SK-N-SH (cell line): ENCODE results near the gene CRPPA. TPM values are rescaled to one million over a fixed set of nuclear protein-coding genes. Genes with fewer than 3 reads are reported as not detected.

Experiments
- CTCF ChIA-PET: fragments of 300-600, 350-600 bp; formaldehyde crosslinking; extraction: SDS; loops from one replicate; lab custom pipeline; 2021; lab: Yijun Ruan, JAX
- POLR2A ChIA-PET: fragments of 350-600 bp; sonication (Branson Sonifier 250); formaldehyde crosslinking; extraction: SDS; loops from one replicate; lab custom pipeline; 2020; ENCODE audit warnings: antibody characterized with exemption, inconsistent platforms; lab: Yijun Ruan, JAX
- DNase-seq: peaks from one replicate; pipeline ENCODE4 v3.0.0; 2012
- H2AFZ ChIP-seq: fragments of 200-600 bp; sonication (generic); 2 replicates; pipeline ENCODE4 v1.8.1; 2016; ENCODE audit warnings: antibody characterized with exemption, mild to moderate bottlenecking, low read depth
- H3F3A ChIP-seq: fragments of 200-600 bp; sonication (generic); replicated peaks from 2 replicates; pipeline ENCODE3; 2016; ENCODE audit warnings: antibody characterized with exemption, mild to moderate bottlenecking; ENCODE audit not compliant: insufficient read depth
- H3K27ac ChIP-seq, 2 experiments: fragments of 200-500 bp in 1 of 2; fragments of 200-600 bp in 1 of 2; sonication (Bioruptor generic) in 1 of 2; sonication (generic), shearing (Covaris generic) in 1 of 2; 2 replicates each; pipeline versions ENCODE4 v1.5.1 to v1.6.1; 2014 to 2016; ENCODE audit warnings: low read depth in 2 of 2, inconsistent platforms in 1 of 2, low read length in 1 of 2, mild to moderate bottlenecking in 1 of 2, mixed read lengths in 1 of 2
- H3K27me3 ChIP-seq: fragments of 200-600 bp; sonication (generic), shearing (Covaris generic); 2 replicates; pipeline ENCODE4 v1.6.1; 2016; ENCODE audit warnings: mixed run types; ENCODE audit not compliant: insufficient read depth
- H3K36me3 ChIP-seq, 2 experiments: fragments of 200-500 bp in 1 of 2; fragments of 200-600 bp in 1 of 2; sonication (Bioruptor generic) in 1 of 2; sonication (generic) in 1 of 2; replicated peaks in 1 of 2; 2 replicates each; pipeline versions ENCODE3 to v1.5.1; 2014 to 2016; ENCODE audit warnings: low read length in 1 of 2, mild to moderate bottlenecking in 1 of 2; ENCODE audit not compliant: insufficient read depth in 2 of 2, control insufficient read depth in 1 of 2
- H3K4me1 ChIP-seq, 2 experiments: fragments of 200-500 bp in 1 of 2; fragments of 200-600 bp in 1 of 2; sonication (Bioruptor generic) in 1 of 2; sonication (generic), shearing (Covaris generic) in 1 of 2; 2 replicates each; pipeline versions ENCODE4 v1.5.1 to v1.6.1; 2014 to 2016; ENCODE audit warnings: low read depth in 1 of 2, low read length in 1 of 2, mixed run types in 1 of 2; ENCODE audit not compliant: insufficient read depth in 2 of 2, control insufficient read depth in 1 of 2
- H3K4me2 ChIP-seq: fragments of 200-600 bp; sonication (generic), shearing (Covaris generic); 2 replicates; pipeline ENCODE4 v1.6.1; 2017; ENCODE audit warnings: mixed run types
- H3K4me3 ChIP-seq, 2 experiments: fragments of 200-500 bp in 1 of 2; fragments of 200-600 bp in 1 of 2; sonication (Bioruptor generic) in 1 of 2; sonication (generic), shearing (Covaris generic) in 1 of 2; 2 replicates each; pipeline versions ENCODE4 v1.5.1 to v1.8.1; 2014 to 2016; ENCODE audit warnings: low read depth in 2 of 2, inconsistent platforms in 1 of 2, low read length in 1 of 2, mild to moderate bottlenecking in 1 of 2, mixed read lengths in 1 of 2, moderate library complexity in 1 of 2
- H3K79me2 ChIP-seq: fragments of 200-600 bp; sonication (generic); 2 replicates; pipeline ENCODE4 v1.8.1; 2017; ENCODE audit warnings: mild to moderate bottlenecking; ENCODE audit not compliant: insufficient read depth
- H3K9ac ChIP-seq: fragments of 200-600 bp; sonication (generic); 2 replicates; pipeline ENCODE4 v1.6.1; 2017; ENCODE audit warnings: mixed run types
- H3K9me2 ChIP-seq: fragments of 200-600 bp; sonication (generic); 2 replicates; pipeline ENCODE4 v1.6.1; 2017; ENCODE audit warnings: mixed run types
- H3K9me3 ChIP-seq: fragments of 200-600 bp; sonication (generic); 2 replicates; pipeline ENCODE4 v1.6.1; 2017; ENCODE audit warnings: mixed run types, mild to moderate bottlenecking, moderate library complexity
- H4K20me1 ChIP-seq: fragments of 200-600 bp; sonication (generic); 2 replicates; pipeline ENCODE4 v1.6.1; 2017; ENCODE audit warnings: mild to moderate bottlenecking, mixed run types; ENCODE audit not compliant: insufficient read depth
- CHD2 ChIP-seq: fragments of 150-350 bp; IDR thresholded peaks from 2 replicates; pipeline ENCODE4 v1.6.1; 2018; ENCODE audit warnings: low read length; ENCODE audit not compliant: partially characterized antibody
- FOSL2 ChIP-seq: IDR thresholded peaks from 2 replicates; pipeline ENCODE4 v1.4.0; 2012; ENCODE audit warnings: low read depth, mild to moderate bottlenecking, moderate library complexity, borderline replicate concordance
- FOXJ3 ChIP-seq: sonication (generic); formaldehyde crosslinking; IDR thresholded peaks from 2 replicates; pipeline ENCODE4 v1.5.1; 2020; ENCODE audit warnings: mild to moderate bottlenecking, missing genetic modification reagents
- FOXM1 ChIP-seq: IDR thresholded peaks from 2 replicates; pipeline ENCODE4 v1.4.0; 2012; ENCODE audit warnings: low read depth, mild to moderate bottlenecking
- GABPA ChIP-seq: IDR thresholded peaks from 2 replicates; pipeline ENCODE4 v1.4.0; 2012; ENCODE audit warnings: low read depth, mild to moderate bottlenecking
- JUND ChIP-seq: IDR thresholded peaks from 2 replicates; pipeline ENCODE4 v1.4.0; 2012
- MEF2A ChIP-seq: IDR thresholded peaks from 2 replicates; pipeline ENCODE4 v1.4.0; 2012; ENCODE audit warnings: low read depth, borderline replicate concordance
- MXI1 ChIP-seq: IDR thresholded peaks from 2 replicates; pipeline ENCODE4 v1.6.1; 2012; ENCODE audit warnings: mild to moderate bottlenecking, low read depth, low read length, improper control_type of control experiment
- NFIC ChIP-seq: IDR thresholded peaks from 2 replicates; pipeline ENCODE4 v1.4.0; 2012; ENCODE audit warnings: borderline replicate concordance
- NRF1 ChIP-seq: IDR thresholded peaks from 2 replicates; pipeline ENCODE4 v1.6.1; 2012; ENCODE audit warnings: low read depth, mild to moderate bottlenecking, low read length
- RCOR1 ChIP-seq: fragments of 150-350 bp; IDR thresholded peaks from 2 replicates; pipeline ENCODE4 v1.6.1; 2017; ENCODE audit warnings: antibody characterized with exemption, low read length
- RFX5 ChIP-seq: IDR thresholded peaks from 2 replicates; pipeline ENCODE4 v1.6.1; 2012; ENCODE audit warnings: mild to moderate bottlenecking, improper control_type of control experiment, low read length
- RXRA ChIP-seq: IDR thresholded peaks from 2 replicates; pipeline ENCODE4 v1.4.0; 2012; ENCODE audit warnings: low read depth, mild to moderate bottlenecking, borderline replicate concordance
- SIN3A ChIP-seq: IDR thresholded peaks from 2 replicates; pipeline ENCODE4 v1.6.1; 2012; ENCODE audit warnings: low read depth, mild to moderate bottlenecking, low read length, moderate library complexity, borderline replicate concordance
- TCF12 ChIP-seq: IDR thresholded peaks from 2 replicates; pipeline ENCODE4 v1.4.0; 2012
- TEAD4 ChIP-seq: IDR thresholded peaks from 2 replicates; pipeline ENCODE4 v1.4.0; 2012; ENCODE audit warnings: mild to moderate bottlenecking, borderline replicate concordance; ENCODE audit not compliant: insufficient read depth
- polyA plus RNA-seq, 3 experiments: library from polyadenylated mRNA; depleted of rRNA; stranded (reverse); fragments of >200 nt; gene quantifications; 2 replicates each; pipeline ENCODE4 v1.2.3, GENCODE V29; 2012
- TF ChIP-seq, protein P1 (sequence below): fragments of 150-350 bp; IDR thresholded peaks from 2 replicates; pipeline ENCODE4 v1.6.1; 2016; ENCODE audit warnings: mild to moderate bottlenecking, low read depth, low read length
- TF ChIP-seq, protein P2 (sequence below): fragments of 150-350 bp; IDR thresholded peaks from 2 replicates; pipeline ENCODE4 v1.6.1; 2017; ENCODE audit warnings: antibody characterized with exemption, low read length, low read depth, borderline replicate concordance
- TF ChIP-seq, protein P3 (sequence below): IDR thresholded peaks from 2 replicates; pipeline ENCODE4 v1.6.1; 2012; ENCODE audit warnings: mild to moderate bottlenecking, low read depth, low read length, moderate library complexity
- TF ChIP-seq, protein P4 (sequence below): IDR thresholded peaks from 2 replicates; pipeline ENCODE4; 2012

The CRPPA gene
- polyA plus RNA-seq, 1 of the 3 experiments (the other 2 are of a cell fraction), result 0.15 TPM

DNA sequence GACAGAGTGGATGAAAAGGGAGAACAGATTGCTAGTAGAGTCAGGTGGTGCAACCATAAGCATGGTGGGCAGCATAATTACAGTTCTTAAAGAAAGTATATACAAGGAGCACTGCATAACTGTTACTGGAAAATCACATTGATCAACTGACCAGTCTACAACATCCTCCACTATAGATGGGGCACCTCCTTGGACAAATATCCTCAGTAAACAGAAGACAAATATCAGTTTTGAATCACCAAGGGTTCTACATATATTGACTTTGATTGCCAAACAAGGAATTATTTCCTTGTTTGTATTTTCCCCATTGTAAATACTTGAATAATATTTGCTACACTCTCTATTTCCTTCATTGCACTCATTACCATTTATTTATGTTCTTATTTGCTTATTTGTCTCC lies 17.6 kb upstream of the CRPPA start:
- TF ChIP-seq JUND, result no peak
- no peak for TF ChIP-seq RCOR1
- no peak for TF ChIP-seq RFX5
- no peak for TF ChIP-seq MXI1
- TF ChIP-seq, protein P1, sequence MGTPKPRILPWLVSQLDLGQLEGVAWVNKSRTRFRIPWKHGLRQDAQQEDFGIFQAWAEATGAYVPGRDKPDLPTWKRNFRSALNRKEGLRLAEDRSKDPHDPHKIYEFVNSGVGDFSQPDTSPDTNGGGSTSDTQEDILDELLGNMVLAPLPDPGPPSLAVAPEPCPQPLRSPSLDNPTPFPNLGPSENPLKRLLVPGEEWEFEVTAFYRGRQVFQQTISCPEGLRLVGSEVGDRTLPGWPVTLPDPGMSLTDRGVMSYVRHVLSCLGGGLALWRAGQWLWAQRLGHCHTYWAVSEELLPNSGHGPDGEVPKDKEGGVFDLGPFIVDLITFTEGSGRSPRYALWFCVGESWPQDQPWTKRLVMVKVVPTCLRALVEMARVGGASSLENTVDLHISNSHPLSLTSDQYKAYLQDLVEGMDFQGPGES, result no peak
- TF ChIP-seq NRF1, result no peak
- no peak for TF ChIP-seq FOSL2
- no peak for TF ChIP-seq MEF2A
- TF ChIP-seq, protein P2, sequence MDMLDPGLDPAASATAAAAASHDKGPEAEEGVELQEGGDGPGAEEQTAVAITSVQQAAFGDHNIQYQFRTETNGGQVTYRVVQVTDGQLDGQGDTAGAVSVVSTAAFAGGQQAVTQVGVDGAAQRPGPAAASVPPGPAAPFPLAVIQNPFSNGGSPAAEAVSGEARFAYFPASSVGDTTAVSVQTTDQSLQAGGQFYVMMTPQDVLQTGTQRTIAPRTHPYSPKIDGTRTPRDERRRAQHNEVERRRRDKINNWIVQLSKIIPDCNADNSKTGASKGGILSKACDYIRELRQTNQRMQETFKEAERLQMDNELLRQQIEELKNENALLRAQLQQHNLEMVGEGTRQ, result no peak
- no peak for TF ChIP-seq TCF12
- TF ChIP-seq, protein P3, sequence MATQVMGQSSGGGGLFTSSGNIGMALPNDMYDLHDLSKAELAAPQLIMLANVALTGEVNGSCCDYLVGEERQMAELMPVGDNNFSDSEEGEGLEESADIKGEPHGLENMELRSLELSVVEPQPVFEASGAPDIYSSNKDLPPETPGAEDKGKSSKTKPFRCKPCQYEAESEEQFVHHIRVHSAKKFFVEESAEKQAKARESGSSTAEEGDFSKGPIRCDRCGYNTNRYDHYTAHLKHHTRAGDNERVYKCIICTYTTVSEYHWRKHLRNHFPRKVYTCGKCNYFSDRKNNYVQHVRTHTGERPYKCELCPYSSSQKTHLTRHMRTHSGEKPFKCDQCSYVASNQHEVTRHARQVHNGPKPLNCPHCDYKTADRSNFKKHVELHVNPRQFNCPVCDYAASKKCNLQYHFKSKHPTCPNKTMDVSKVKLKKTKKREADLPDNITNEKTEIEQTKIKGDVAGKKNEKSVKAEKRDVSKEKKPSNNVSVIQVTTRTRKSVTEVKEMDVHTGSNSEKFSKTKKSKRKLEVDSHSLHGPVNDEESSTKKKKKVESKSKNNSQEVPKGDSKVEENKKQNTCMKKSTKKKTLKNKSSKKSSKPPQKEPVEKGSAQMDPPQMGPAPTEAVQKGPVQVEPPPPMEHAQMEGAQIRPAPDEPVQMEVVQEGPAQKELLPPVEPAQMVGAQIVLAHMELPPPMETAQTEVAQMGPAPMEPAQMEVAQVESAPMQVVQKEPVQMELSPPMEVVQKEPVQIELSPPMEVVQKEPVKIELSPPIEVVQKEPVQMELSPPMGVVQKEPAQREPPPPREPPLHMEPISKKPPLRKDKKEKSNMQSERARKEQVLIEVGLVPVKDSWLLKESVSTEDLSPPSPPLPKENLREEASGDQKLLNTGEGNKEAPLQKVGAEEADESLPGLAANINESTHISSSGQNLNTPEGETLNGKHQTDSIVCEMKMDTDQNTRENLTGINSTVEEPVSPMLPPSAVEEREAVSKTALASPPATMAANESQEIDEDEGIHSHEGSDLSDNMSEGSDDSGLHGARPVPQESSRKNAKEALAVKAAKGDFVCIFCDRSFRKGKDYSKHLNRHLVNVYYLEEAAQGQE, result no peak
- TF ChIP-seq RXRA, result no peak
- no peak for TF ChIP-seq GABPA
- no peak for TF ChIP-seq CHD2
- no peak for TF ChIP-seq FOXJ3 (CRISPR knock-in tag)
- no peak for TF ChIP-seq TEAD4
- TF ChIP-seq NFIC, result no peak
- TF ChIP-seq, protein P4, sequence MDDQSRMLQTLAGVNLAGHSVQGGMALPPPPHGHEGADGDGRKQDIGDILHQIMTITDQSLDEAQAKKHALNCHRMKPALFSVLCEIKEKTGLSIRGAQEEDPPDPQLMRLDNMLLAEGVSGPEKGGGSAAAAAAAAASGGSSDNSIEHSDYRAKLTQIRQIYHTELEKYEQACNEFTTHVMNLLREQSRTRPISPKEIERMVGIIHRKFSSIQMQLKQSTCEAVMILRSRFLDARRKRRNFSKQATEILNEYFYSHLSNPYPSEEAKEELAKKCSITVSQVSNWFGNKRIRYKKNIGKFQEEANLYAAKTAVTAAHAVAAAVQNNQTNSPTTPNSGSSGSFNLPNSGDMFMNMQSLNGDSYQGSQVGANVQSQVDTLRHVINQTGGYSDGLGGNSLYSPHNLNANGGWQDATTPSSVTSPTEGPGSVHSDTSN, result no peak
- no peak for TF ChIP-seq FOXM1
- TF ChIP-seq SIN3A, result no peak
- DNase-seq, result no peak
- Histone ChIP-seq H3K4me1 (no peaks in the 10 kb centered on the region), H3K4me2 (no peak overlapping the region), H2AFZ (no peak overlapping the region), H3K9me3 (no peaks in the 10 kb centered on the region), H3K4me3 (no peak overlapping the region), H3K27ac (no peak overlapping the region), H3K79me2 (no peaks in the 10 kb centered on the region), H3K36me3 (no peaks in the 10 kb centered on the region), H3K27me3 (no peaks in the 10 kb centered on the region; the same call in 1 of the 2 replicates), H3K9ac (no peak overlapping the region), H4K20me1 (no peaks in the 10 kb centered on the region), H3K9me2 (no peaks in the 10 kb centered on the region), H3F3A (no peaks in the 10 kb centered on the region)
- ChIA-PET POLR2A (no interaction called here), CTCF (no interaction called here)
